Measurements from ENCODE around the gene SYT7. TPM values are rescaled to one million over a fixed set of nuclear protein-coding genes. Genes with fewer than 3 reads are reported as not detected.

Gene SYT7
- total RNA-seq, 3 donors from 2014 or later (not counting 1 experiment from before 2014, with no cell fraction given) = 0.07 TPM; not detected in 2

GRCh38 chr11:61545341-61545740 lies 35.5 kb downstream of the SYT7 start:
- H3K4me3 Mint-ChIP-seq = no peak overlapping the region
- ATAC-seq = no peak
- WGBS (ENCODE audit: insufficient coverage) = 94% methylated on average over 7 of the region's 7 CpGs
- DNase-seq = no peak
- TF ChIP-seq, protein P1, sequence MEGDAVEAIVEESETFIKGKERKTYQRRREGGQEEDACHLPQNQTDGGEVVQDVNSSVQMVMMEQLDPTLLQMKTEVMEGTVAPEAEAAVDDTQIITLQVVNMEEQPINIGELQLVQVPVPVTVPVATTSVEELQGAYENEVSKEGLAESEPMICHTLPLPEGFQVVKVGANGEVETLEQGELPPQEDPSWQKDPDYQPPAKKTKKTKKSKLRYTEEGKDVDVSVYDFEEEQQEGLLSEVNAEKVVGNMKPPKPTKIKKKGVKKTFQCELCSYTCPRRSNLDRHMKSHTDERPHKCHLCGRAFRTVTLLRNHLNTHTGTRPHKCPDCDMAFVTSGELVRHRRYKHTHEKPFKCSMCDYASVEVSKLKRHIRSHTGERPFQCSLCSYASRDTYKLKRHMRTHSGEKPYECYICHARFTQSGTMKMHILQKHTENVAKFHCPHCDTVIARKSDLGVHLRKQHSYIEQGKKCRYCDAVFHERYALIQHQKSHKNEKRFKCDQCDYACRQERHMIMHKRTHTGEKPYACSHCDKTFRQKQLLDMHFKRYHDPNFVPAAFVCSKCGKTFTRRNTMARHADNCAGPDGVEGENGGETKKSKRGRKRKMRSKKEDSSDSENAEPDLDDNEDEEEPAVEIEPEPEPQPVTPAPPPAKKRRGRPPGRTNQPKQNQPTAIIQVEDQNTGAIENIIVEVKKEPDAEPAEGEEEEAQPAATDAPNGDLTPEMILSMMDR (IDR thresholded peaks at IDR 0.05) = no peak
- H3K4me1 Mint-ChIP-seq = peaks cover 0 to 5% of the 10 kb centered on the region in 2 donors
- peaks cover 7 to 19% of the 10 kb centered on the region in 2 donors for H3K27me3 Mint-ChIP-seq (ENCODE audit: low read depth in 2 of 2)
- Histone ChIP-seq H3K36me3 (ENCODE audit: control insufficient read depth, insufficient read depth, low read length) (no peaks in the 10 kb centered on the region), H3K9me3 (ENCODE audit: control insufficient read depth, insufficient read depth, low read length) (no peaks in the 10 kb centered on the region), H3K4me1 (ENCODE audit: control insufficient read depth, insufficient read depth, low read length) (no peaks in the 10 kb centered on the region), H3K27ac (ENCODE audit: low read length) (no peak overlapping the region), H3K27me3 (ENCODE audit: control insufficient read depth, insufficient read depth, low read length) (no peaks in the 10 kb centered on the region), H3K4me3 (ENCODE audit: low read length) (no peak overlapping the region)
- H3K36me3 Mint-ChIP-seq = no peaks in the 10 kb centered on the region
- no peaks in the 10 kb centered on the region for H3K9me3 Mint-ChIP-seq
- H3K27ac Mint-ChIP-seq = no peak overlapping the region
- intact Hi-C loops (cut with micrococcal nuclease) = no loop called here

DNA sequence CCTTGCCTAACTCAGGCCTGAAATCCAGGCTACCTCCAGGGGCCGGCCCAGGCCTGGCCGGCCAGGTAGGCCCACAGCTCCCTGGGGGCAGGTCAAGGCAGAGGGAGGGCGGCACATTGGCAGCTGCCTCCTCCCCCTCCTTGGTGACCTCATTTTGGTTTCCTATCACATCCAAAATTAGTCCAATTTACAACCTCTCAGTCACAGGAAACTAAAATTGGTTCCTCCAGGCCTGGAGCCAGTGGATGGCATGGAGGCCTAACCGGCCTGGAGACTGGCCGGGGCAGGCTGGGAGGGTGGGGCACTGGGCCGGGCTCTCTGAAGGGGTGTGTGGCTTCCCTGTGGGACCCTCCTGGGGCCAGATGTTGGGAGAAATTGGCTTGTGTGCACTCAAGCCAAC lies 36.4 kb downstream of the SYT7 start:
- TF ChIP-seq, protein P1 (IDR thresholded peaks at IDR 0.05) = no peak
- Mint-ChIP-seq H3K27me3 (ENCODE audit: low read depth in 2 of 2) (peaks cover 14 to 22% of the 10 kb centered on the region in 2 donors), H3K36me3 (no peaks in the 10 kb centered on the region), H3K4me1 (peaks cover 0 to 5% of the 10 kb centered on the region in 2 donors), H3K4me3 (no peak overlapping the region), H3K9me3 (no peaks in the 10 kb centered on the region), H3K27ac (no peak overlapping the region)
- ATAC-seq (no peak), DNase-seq (no peak)
- no peak overlapping the region for H3K27ac ChIP-seq (ENCODE audit: low read length)
- H3K4me3 ChIP-seq (ENCODE audit: low read length) = no peak overlapping the region
- H3K4me1 ChIP-seq (ENCODE audit: control insufficient read depth, insufficient read depth, low read length) = no peaks in the 10 kb centered on the region
- H3K9me3 ChIP-seq (ENCODE audit: control insufficient read depth, insufficient read depth, low read length) = no peaks in the 10 kb centered on the region
- WGBS (ENCODE audit: insufficient coverage) = 88% methylated on average over 6 of the region's 6 CpGs
- H3K27me3 ChIP-seq (ENCODE audit: control insufficient read depth, insufficient read depth, low read length) = no peaks in the 10 kb centered on the region
- no peaks in the 10 kb centered on the region for H3K36me3 ChIP-seq (ENCODE audit: control insufficient read depth, insufficient read depth, low read length)
- intact Hi-C loops (cut with micrococcal nuclease) = no loop called here

DNA sequence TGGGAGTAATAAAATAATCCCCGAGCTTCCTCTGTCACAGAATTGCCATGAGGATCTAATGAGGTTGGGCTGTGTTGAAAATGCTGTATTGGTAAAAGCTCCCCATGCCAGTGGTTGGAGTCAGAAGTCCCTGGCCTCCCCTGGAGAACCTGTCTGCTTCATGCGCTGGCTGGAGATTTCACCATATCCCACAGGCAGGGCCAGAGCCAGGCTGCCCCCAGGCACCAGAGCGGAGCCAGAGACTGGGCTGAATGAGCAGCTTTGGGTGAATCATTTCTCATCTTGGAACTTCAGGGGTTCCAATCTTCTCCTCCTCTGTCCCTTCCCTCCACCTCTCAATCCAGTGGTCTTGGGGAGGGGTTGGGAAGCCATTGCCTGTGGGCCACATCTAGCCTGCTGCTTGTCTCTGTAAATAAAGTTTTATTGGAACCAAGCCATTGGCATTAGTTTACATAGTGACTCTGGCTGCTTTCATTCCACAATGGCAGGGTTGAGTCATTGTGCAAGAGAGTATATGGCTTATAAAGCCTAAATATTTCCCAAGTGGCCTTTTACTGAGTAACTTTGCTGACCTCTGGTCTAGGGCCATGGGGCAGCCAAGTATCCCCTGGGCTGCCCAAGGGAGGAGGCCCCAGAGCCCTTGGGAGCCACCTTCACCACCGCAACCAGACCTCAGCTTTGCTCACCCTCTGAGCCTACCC lies 37.1 kb downstream of the SYT7 start:
- no peak overlapping the region for H3K27ac ChIP-seq (ENCODE audit: low read length)
- TF ChIP-seq, protein P1 (IDR thresholded peaks at IDR 0.05) = no peak
- no peak overlapping the region for H3K4me3 ChIP-seq (ENCODE audit: low read length)
- Mint-ChIP-seq H3K36me3 (no peaks in the 10 kb centered on the region), H3K4me3 (no peak overlapping the region), H3K9me3 (no peaks in the 10 kb centered on the region), H3K4me1 (peaks cover 0 to 5% of the 10 kb centered on the region in 2 donors), H3K27me3 (ENCODE audit: low read depth in 2 of 2) (peaks cover 21 to 29% of the 10 kb centered on the region in 2 donors), H3K27ac (no peak overlapping the region)
- no peaks in the 10 kb centered on the region for H3K36me3 ChIP-seq (ENCODE audit: control insufficient read depth, insufficient read depth, low read length)
- no peaks in the 10 kb centered on the region for H3K4me1 ChIP-seq (ENCODE audit: control insufficient read depth, insufficient read depth, low read length)
- H3K9me3 ChIP-seq (ENCODE audit: control insufficient read depth, insufficient read depth, low read length) = no peaks in the 10 kb centered on the region
- DNase-seq = no peak
- no peak for ATAC-seq
- no peaks in the 10 kb centered on the region for H3K27me3 ChIP-seq (ENCODE audit: control insufficient read depth, insufficient read depth, low read length)
- intact Hi-C loops (cut with micrococcal nuclease) = no loop called here
- WGBS (ENCODE audit: insufficient coverage) = 84% methylated on average over 3 of the region's 4 CpGs

- no peaks in the 10 kb centered on the region for H3K27me3 ChIP-seq (ENCODE audit: control insufficient read depth, insufficient read depth, low read length)
- DNase-seq (no peak), ATAC-seq (no peak)
- no peak overlapping the region for H3K4me3 Mint-ChIP-seq
- peaks cover 0 to 5% of the 10 kb centered on the region in 2 donors for H3K4me1 Mint-ChIP-seq
- H3K9me3 ChIP-seq (ENCODE audit: control insufficient read depth, insufficient read depth, low read length) = no peaks in the 10 kb centered on the region
- H3K36me3 ChIP-seq (ENCODE audit: control insufficient read depth, insufficient read depth, low read length) = no peaks in the 10 kb centered on the region
- peaks cover 22 to 29% of the 10 kb centered on the region in 2 donors for H3K27me3 Mint-ChIP-seq (ENCODE audit: low read depth in 2 of 2)
- no peaks in the 10 kb centered on the region for H3K9me3 Mint-ChIP-seq
- 88% methylated on average over 16 of the region's 16 CpGs for WGBS (ENCODE audit: insufficient coverage)
- H3K27ac ChIP-seq (ENCODE audit: low read length) = no peak overlapping the region
- no peak overlapping the region for H3K4me3 ChIP-seq (ENCODE audit: low read length)
- no peaks in the 10 kb centered on the region for H3K4me1 ChIP-seq (ENCODE audit: control insufficient read depth, insufficient read depth, low read length)
- no peaks in the 10 kb centered on the region for H3K36me3 Mint-ChIP-seq
- no peak overlapping the region for H3K27ac Mint-ChIP-seq
- TF ChIP-seq, protein P1 (IDR thresholded peaks at IDR 0.05) = no peak
- intact Hi-C loops (cut with micrococcal nuclease) = no loop called here
Measured at GRCh38 chr11:61542705-61543104, 38.2 kb downstream of the SYT7 start.

Data from natural killer cell (primary cell).